Measurements from ENCODE around the gene CHP1.
"Not testable (repeated sequence)": the region's sequence is repeated elsewhere in the genome, so short reads cannot be mapped to it uniquely, and the experiment has no call there.

The CHP1 gene

GRCh38 chr15:41258750-41259471 is 27.8 kb downstream of the CHP1 start:
- no peak for DNase-seq

DNA sequence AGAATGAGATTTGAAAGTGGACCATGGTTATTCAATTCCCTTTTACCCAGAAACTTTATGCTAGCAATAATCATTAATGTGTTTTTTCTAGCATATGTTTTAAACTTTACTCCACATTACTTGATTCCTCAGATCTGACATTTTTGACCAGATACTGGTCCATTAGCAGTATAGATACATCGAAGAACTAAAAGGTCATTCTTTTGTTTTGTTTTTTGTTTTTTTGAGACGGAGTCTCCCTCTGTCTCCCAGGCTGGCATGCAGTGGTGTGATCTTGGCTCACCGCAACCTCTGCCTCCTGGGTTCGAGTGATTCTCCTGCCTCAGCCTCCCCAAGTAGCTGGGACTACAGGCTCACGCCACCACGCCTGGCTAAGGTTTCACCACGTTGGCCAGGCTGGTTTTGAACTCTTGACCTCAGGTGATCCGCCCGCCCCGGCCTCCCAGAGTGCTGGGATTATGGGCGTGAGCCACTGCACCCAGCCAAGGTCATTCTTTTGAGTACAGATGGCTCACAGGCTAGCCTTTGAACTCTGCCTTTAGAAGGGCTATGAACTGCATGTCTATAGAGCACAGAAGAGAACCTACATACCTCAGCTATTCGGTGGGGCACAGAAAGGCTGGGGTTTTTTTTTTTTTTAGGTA is 28.6 kb downstream of the CHP1 start:
- DNase-seq = no peak

DNA sequence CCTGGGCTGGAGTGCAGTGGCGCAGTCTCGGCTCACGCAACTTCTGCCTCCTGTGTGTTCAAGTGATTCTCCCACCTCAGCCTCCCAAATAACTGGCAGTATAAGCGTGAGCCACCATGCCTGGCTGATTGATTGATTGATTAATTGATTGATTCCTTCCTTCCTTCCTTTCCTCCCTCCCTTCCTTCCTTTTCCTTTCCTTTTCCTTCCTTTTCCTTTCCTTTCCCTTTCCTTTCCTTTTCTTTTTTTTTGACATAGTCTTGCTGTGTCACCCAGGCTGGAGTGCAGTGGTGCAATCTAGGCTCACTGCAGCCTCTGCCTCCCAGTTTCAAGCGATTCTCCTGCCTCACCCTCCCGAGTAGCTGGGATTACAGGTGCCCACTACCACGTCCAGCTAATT is 29.9 kb downstream of the CHP1 start:
- DNase-seq = not testable (repeated sequence)

DNA sequence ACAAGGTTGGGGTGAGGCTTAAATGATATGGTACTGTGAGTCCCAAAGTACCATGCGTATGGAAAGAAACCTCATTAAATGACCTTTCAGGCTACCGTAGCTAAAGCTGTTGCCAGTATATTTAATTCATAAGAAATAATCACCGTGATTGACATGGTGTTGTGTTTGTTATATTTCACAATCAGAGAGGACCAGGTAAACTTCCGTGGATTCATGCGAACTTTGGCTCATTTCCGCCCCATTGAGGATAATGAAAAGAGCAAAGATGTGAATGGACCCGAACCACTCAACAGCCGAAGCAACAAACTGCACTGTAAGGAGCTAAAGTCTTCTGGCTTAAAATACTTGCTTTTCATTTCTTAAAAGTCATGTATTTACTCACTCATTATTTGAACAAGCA is 31.5 kb downstream of the CHP1 start:
- no peak for DNase-seq

DNA sequence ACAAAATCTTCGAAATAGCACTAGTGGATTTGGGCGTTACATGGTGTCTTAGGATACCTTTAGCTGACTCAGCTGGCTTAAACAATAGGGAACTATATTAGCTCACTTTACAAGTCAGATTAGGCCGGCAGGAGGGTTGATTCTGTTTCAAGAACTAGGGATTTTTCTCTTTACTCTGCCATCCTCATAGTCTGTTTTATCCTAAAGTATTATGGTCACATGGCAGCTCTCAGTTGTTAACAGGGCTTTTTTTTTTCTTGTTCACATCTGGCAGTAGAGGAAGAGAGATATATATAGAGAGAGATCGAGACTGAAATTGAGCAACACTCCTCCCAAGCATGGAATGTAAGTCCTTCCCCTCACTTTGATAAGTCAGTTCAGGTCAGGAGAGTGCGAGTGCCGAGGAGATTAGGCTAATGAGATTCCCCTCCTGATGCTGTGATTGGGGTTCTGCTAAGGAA is 32.9 kb downstream of the CHP1 start:
- no peak for DNase-seq

DNA sequence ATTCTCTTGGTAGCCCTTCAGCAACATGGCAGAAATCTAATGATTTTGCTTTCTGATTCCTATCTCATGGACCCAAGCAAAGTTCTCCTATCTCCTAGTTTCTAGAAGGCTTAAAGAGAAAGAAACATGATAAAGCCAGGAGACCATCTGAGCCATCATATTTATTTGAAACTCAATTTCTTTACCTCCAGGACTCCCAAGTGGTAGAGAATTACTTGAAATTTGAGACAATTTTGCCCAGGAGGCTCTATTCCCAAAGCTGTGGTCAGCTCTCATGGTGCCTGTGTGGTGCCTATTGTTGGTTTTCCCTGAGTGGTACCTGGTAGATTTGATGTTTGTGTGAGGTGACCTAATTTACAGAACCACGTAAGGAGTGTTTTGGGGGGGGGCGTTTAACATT is 38.8 kb downstream of the CHP1 start:
- DNase-seq = no peak

GRCh38 chr15:41276831-41277230 is 45.8 kb downstream of the CHP1 start:
- DNase-seq = no peak

DNA sequence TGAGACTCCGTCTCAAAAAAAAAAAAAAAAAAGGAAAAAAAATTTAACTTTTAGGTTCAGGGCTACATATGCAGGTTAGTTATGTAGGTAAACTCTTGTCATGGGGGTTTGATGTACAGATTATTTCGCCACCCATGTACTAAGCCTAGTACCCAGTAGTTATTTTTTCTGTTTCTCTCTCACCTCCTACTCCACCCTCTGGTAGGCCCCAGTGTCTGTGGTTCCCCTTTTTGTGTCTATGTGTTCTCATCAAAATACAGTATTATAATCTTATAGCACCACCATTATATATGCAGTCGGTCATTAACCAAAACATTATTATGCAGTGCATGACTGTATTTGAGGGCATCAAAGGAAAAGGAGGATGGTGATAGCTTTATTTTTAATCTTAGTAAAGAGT is 47.3 kb downstream of the CHP1 start:
- DNase-seq = no peak

DNA sequence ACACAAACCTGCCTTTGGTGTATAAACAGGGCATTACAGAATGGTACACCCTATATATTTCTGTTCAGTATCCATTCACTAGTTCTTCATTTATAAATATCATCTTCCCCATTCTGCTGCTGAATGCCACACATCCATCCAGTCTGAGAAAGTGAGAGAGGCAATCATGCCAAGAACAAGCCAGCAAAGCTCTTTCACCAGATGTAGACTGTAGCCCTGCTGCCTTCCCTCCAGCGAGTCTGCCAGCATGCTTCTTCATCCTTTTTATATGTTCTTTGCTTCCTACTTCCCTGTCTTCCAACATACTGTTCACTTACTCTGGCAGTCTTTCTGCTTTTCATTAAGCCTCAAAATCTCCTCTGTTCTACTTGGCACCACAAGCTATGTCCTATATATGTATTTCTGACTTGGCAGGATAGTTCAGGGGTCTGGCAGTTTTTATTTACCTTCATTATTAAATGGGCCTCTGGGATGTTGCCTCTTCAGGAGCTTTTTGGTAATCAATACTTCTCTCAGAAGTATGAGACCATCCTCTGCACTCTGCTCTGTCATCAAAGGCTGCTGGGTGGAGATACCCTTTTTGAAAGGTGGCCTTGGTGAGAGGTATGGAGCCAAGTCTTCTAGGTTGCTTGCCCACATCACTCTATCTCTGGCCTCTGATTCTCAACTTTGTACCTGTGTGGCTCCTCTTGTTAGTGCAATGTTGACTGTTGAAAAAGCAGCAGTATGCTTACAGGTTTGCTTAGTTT is 48.6 kb downstream of the CHP1 start:
- no peak for DNase-seq

GRCh38 chr15:41281236-41281635 is 50.2 kb downstream of the CHP1 start:
- DNase-seq = no peak

DNA sequence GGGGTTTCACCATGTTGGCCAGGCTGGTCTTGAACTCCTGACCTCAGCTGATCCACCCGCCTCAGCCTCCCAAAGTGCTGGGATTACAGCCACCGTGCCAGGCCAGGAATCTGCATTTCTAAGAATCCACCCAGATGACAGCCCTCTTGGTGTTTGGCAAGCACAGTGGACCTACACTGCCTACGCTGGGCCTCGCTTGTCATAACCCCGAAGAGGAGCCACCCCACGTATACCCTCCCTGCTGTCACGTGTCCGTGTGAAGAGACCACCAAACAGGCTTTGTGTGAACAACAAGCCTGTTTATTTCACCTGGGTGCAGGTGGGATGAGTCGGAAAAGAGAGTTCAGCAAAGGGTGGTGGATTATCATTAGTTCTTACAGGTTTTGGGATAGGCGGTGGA is 51.4 kb downstream of the CHP1 start:
- not testable (repeated sequence) for DNase-seq

DNA sequence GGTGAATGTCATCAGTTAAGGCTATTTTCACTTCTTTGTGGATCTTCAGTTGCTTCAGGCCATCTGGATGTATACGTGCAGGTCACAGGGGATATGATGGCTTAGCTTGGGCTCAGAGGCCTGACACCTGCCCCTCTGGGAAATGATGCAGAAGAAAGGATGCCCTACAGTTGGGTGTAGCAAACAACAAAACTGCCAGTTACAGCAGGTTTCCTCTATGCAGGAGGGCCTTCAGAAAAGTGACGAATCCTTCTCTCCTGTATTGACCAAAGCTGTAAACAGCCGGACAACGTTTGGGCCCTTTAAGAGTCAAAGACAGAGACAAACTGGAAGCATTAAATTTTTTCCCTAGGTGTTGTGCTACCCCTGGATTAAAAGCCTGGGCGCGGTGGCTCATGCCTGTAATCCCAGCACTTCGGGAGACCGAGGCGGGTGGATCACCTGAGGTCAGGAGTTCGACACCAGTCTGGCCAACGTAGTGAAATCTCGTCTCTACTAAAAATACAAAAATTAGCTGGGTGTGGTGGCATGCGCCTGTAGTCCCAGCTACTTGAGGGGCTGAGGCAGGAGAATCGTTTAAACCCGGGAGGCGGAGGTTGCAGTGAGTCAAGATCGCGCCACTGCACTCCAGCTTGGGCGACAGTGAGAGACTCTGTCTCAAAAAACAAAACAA is 52.0 kb downstream of the CHP1 start:
- DNase-seq = not testable (repeated sequence)

- peak; percentile 98 for DNase-seq
Observed at GRCh38 chr15:41283653-41284426, 52.8 kb downstream of the CHP1 start.

DNA sequence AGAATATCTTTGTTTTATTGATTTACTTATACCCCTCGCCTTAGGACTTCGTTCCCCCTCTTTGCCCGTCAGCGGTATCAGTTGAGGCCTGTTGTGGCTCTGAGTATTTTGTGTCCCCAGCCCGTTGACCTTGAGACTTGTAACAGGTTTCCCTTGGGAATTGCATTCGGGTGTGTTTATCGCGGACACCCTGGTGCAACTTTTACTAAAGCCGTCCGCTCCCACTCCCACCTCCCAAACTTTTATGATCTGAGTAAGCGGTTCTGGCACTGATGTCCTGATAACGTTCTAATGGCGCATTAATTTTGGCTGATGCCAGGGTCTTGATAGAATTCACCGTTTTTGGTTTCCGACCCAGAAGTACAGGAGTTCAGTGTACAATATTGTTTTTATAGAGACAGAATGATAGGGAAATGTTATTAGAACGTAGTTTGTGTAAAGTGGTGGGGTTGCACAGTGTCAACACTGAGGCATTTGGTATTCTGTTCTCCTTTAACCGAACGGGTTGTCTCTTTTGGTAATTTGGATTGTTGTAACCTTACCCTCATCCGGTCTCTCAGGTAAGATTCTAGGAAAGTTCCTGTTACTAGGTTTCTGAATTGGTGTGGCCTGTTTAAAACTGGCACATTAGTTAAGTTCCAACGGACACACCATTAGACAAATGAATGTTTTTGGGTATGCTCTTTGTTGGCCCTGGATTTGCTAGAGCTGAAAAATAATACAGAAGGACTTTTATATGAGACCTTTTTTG is 53.5 kb downstream of the CHP1 start:
- DNase-seq = no peak

GRCh38 chr15:41285285-41285684 is 54.2 kb downstream of the CHP1 start:
- DNase-seq = no peak

GRCh38 chr15:41286665-41287333 is 55.7 kb downstream of the CHP1 start:
- DNase-seq = no peak

GRCh38 chr15:41288464-41288863 is 57.4 kb downstream of the CHP1 start:
- no peak for DNase-seq

DNA sequence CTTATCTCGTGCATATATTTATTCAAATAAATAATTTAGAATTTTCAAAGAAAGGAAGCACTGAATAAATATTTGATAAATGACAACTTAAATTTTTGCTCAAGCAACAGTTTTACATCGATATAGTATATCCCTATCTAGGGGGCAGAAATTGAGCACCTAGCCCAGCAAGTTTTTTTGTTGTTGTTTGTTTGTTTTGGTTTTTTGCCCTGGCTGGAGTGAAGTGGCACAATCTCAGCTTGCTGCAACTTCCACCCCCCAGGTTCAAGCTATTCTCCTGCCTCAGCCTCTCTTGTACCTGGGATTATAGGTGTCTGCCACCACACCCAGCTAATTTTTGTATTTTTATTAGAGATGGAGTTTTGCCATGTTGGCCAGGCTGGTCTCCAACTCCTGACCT is 58.9 kb downstream of the CHP1 start:
- no peak for DNase-seq

DNA sequence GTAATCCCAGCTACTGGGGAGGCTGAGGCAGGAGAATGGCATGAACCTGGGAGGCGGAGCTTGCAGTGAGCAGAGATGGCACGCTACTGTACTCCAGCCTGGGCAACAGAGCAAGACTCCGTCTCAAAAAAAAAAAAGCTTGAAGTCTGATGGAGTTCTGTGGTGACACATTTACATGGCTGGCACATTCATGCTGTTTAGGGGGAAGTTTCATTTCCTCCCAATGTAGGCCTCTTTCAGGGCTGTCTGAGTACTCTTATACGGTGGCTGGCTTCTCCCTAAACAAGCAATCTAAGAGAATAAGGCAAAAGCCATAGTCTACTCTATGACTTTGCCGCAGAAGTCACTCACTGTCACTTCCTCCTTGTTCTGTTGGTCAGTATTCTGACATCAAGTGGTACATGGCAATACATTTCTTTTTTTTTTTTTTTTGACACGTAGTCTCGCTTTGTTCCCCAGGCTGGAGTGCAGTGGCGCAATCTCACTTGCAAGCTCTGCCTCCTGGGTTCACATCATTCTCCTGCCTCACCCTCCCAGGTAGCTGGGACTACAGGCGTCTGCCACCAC is 60.1 kb downstream of the CHP1 start:
- DNase-seq = no peak

DNA sequence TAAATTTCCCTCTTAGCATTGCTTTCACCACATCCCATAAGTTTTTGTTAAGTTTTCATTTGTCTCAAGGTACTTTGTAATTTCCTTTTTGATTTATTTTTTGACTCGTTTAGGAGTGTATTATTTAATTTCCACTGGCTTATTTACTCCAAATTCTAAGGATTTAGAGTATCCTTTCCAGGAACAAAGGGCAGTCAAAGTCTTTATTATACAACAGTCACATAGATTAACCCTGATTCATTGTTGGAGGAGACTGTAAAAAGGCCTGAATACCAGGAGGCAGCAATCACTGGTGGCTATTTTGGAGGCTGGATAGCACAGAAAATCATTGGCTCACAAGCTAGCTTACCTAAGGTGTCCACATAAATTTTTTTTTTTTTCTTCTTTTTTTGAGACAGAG is 61.5 kb downstream of the CHP1 start:
- DNase-seq = no peak

GRCh38 chr15:41301139-41301538 is 70.1 kb downstream of the CHP1 start:
- not testable (repeated sequence) for DNase-seq

Measured in islet precursor cell (in vitro differentiated cells).